Urothelium cell line (cell line): Measurements from ENCODE around the gene CSMD2.

ENCODE experiments used
- DNase-seq: peaks from one replicate; pipeline ENCODE4 v3.0.0; 2011; ENCODE audit warnings: low spot score, mixed read lengths
- FAIRE-seq: peaks from 2 replicates; lab custom pipeline; 2011; peaks lifted over from hg19 to GRCh38; lab: Jason Lieb, UNC

The CSMD2 gene

GRCh38 chr1:33875862-33876261 is 289.2 kb downstream of the CSMD2 start:
- FAIRE-seq: no peak

GRCh38 chr1:33874636-33875035 is 290.4 kb downstream of the CSMD2 start:
- FAIRE-seq: no peak

More at GRCh38 chr1:33875862-33876261, 289.2 kb downstream of the CSMD2 start:
- no peak for DNase-seq

GRCh38 chr1:33872683-33873082 is 292.3 kb downstream of the CSMD2 start:
- FAIRE-seq: no peak
- DNase-seq: no peak

More at GRCh38 chr1:33874636-33875035, 290.4 kb downstream of the CSMD2 start:
- DNase-seq: no peak

- no peak for FAIRE-seq
- no peak for DNase-seq
These were observed 292.8 kb downstream of the CSMD2 start for GRCh38 chr1:33872275-33872674.

GRCh38 chr1:33867684-33868083 is 297.3 kb downstream of the CSMD2 start:
- FAIRE-seq: no peak
- no peak for DNase-seq

- DNase-seq: no peak
- FAIRE-seq: no peak
These were observed 298.7 kb downstream of the CSMD2 start for GRCh38 chr1:33866281-33866680.

- FAIRE-seq (no peak), DNase-seq (no peak)
These were observed 300.3 kb downstream of the CSMD2 start for GRCh38 chr1:33864460-33865389.

- no peak for DNase-seq
- no peak for FAIRE-seq
These were observed 301.3 kb downstream of the CSMD2 start, which contains the start of gene HMGB4 for GRCh38 chr1:33863779-33864178. Gene HMGB4, plus strand, starts transcription at chr1:33864079. Its CDS starts 113 bp downstream, at chr1:33864192.

- FAIRE-seq: no peak
- DNase-seq: no peak
These were observed 304.4 kb downstream of the CSMD2 start for GRCh38 chr1:33860671-33861070.

- DNase-seq (no peak), FAIRE-seq (no peak)
These were observed 310.9 kb downstream of the CSMD2 start for GRCh38 chr1:33854091-33854490.

GRCh38 chr1:33853431-33853830 is 311.6 kb downstream of the CSMD2 start:
- FAIRE-seq (no peak), DNase-seq (no peak)

GRCh38 chr1:33852711-33853110 is 312.3 kb downstream of the CSMD2 start:
- DNase-seq (no peak), FAIRE-seq (no peak)

- no peak for DNase-seq
These were observed 314.5 kb downstream of the CSMD2 start for GRCh38 chr1:33850481-33850880.

GRCh38 chr1:33849211-33849610 is 315.8 kb downstream of the CSMD2 start:
- DNase-seq (no peak), FAIRE-seq (no peak)

More at GRCh38 chr1:33850481-33850880, 314.5 kb downstream of the CSMD2 start:
- FAIRE-seq: no peak

GRCh38 chr1:33848205-33848937 is 316.7 kb downstream of the CSMD2 start:
- DNase-seq: no peak
- FAIRE-seq: no peak

GRCh38 chr1:33846861-33847260 is 318.2 kb downstream of the CSMD2 start:
- DNase-seq (no peak), FAIRE-seq (no peak)

- no peak for DNase-seq
- FAIRE-seq: no peak
These were observed 320.9 kb downstream of the CSMD2 start for GRCh38 chr1:33844166-33844565.

- DNase-seq: no peak
- no peak for FAIRE-seq
These were observed 322.7 kb downstream of the CSMD2 start for GRCh38 chr1:33842348-33842747.

- no peak for DNase-seq
- FAIRE-seq: no peak
These were observed 323.5 kb downstream of the CSMD2 start for GRCh38 chr1:33841494-33841893.

- FAIRE-seq: no peak
- no peak for DNase-seq
These were observed 327.4 kb downstream of the CSMD2 start for GRCh38 chr1:33837635-33838034.

- DNase-seq (no peak), FAIRE-seq (no peak)
These were observed 328.1 kb downstream of the CSMD2 start for GRCh38 chr1:33836911-33837310.

GRCh38 chr1:33828654-33829053 is 336.4 kb downstream of the CSMD2 start:
- FAIRE-seq: no peak
- DNase-seq: no peak
